HepG2 (cell line): ENCODE measurements around the gene C2CD4A. TPM values are rescaled to one million over a fixed set of nuclear protein-coding genes. Genes with fewer than 3 reads are reported as not detected.

Experiments used
- ATAC-seq: fragments of 200-7000 bp; cut with Tn5 transposase; 3 replicates; pipeline ENCODE4 v1.9.1; 2020; ENCODE audit warnings: mild to moderate bottlenecking, moderate library complexity
- BruUV-seq: library from RNA; stranded (reverse); fragments of 400-500 nt; replicated peaks from 2 replicates; lab custom pipeline; 2021; lab: Mats Ljungman, UMichigan
- CTCF ChIA-PET: fragments of 300-600 bp; formaldehyde crosslinking; extraction: SDS; loops from one replicate; lab custom pipeline; 2021; ENCODE audit warnings: low total read pairs, inconsistent platforms, low intra/inter-chr PET ratio; lab: Yijun Ruan, JAX
- POLR2A ChIA-PET: fragments of 350-600 bp; sonication (Branson Sonifier 250); formaldehyde crosslinking; loops from one replicate; lab custom pipeline; 2020; ENCODE audit warnings: antibody characterized with exemption, inconsistent platforms; lab: Yijun Ruan, JAX
- DNase-seq: peaks from one replicate; pipeline ENCODE4 v3.0.0-alpha.2; 2015; ENCODE audit warnings: low spot score
- FAIRE-seq: peaks from 3 replicates; lab custom pipeline; 2011; peaks lifted over from hg19 to GRCh38; lab: Jason Lieb, UNC
- H2AFZ ChIP-seq: one replicate; pipeline ENCODE4 v1.6.1; 2011; ENCODE audit warnings: low read length, inconsistent platforms
- H3K27ac ChIP-seq: fragments of 300-600 bp; 3 replicates; pipeline ENCODE4 v1.8.0; 2011; ENCODE audit warnings: mixed run types, mild to moderate bottlenecking, mixed read lengths, low read length, inconsistent platforms; ENCODE audit not compliant: insufficient read depth; ENCODE audit errors: extremely low read length
- H3K27me3 ChIP-seq, 2 experiments: fragments of 200-600 bp in 1 of 2; 2 replicates in 1 of 2; 3 replicates in 1 of 2; pipeline versions ENCODE4 v1.6.0 to v1.8.0; 2011; ENCODE audit warnings: low read length in 2 of 2, mild to moderate bottlenecking in 2 of 2, moderate library complexity in 2 of 2, inconsistent platforms in 1 of 2; ENCODE audit not compliant: insufficient read depth in 2 of 2, control insufficient read depth in 1 of 2
- H3K36me3 ChIP-seq, 2 experiments: fragments of 200-600 bp in 1 of 2; replicated peaks in 1 of 2; 2 replicates in 1 of 2; 3 replicates in 1 of 2; pipeline versions ENCODE4 v1.5.1 to v1.8.0; 2011; ENCODE audit warnings: low read length in 2 of 2, inconsistent platforms in 1 of 2; ENCODE audit not compliant: insufficient read depth in 2 of 2, control insufficient read depth in 1 of 2
- H3K4me1 ChIP-seq: 2 replicates; pipeline ENCODE4 v1.5.1; 2012; ENCODE audit warnings: low read length, inconsistent platforms; ENCODE audit not compliant: insufficient read depth
- H3K4me2 ChIP-seq: 2 replicates; pipeline ENCODE4 v1.6.0; 2011; ENCODE audit warnings: low read depth, low read length, inconsistent platforms
- H3K4me3 ChIP-seq, 3 experiments: fragments of 200-600 bp in 1 of 3; sonication (generic), shearing (Covaris generic) in 1 of 3; replicated peaks in 1 of 3; 2 replicates each; pipeline ENCODE4 v1.5.1; 2011 to 2016; ENCODE audit warnings: low read length in 3 of 3, inconsistent platforms in 2 of 3, low read depth in 2 of 3, mild to moderate bottlenecking in 2 of 3, control low read depth in 1 of 3, mixed read lengths in 1 of 3; ENCODE audit not compliant: insufficient read depth in 1 of 3
- H3K79me2 ChIP-seq: one replicate; pipeline ENCODE4 v1.6.1; 2011; ENCODE audit warnings: low read length, inconsistent platforms; ENCODE audit not compliant: insufficient read depth
- H3K9ac ChIP-seq: 2 replicates; pipeline ENCODE4 v1.6.0; 2011; ENCODE audit warnings: mild to moderate bottlenecking, low read depth, low read length, inconsistent platforms; ENCODE audit not compliant: insufficient read depth
- H3K9me3 ChIP-seq: 2 replicates; pipeline ENCODE4 v1.5.1; 2012; ENCODE audit warnings: mild to moderate bottlenecking, low read length
- H4K20me1 ChIP-seq: 2 replicates; pipeline ENCODE4 v1.6.0; 2011; ENCODE audit warnings: inconsistent platforms, mild to moderate bottlenecking, low read length, moderate library complexity; ENCODE audit not compliant: insufficient read depth
- BRD4 ChIP-seq: sonication (generic); formaldehyde crosslinking; IDR thresholded peaks from 2 replicates; pipeline ENCODE4 v1.4.0; 2020; ENCODE audit warnings: missing genetic modification reagents
- CEBPB ChIP-seq: IDR thresholded peaks from 2 replicates; pipeline ENCODE4 v1.6.1; 2011; ENCODE audit warnings: low read depth, low read length, improper control_type of control experiment, borderline replicate concordance
- CEBPG ChIP-seq: IDR thresholded peaks from 2 replicates; pipeline ENCODE4 v1.6.1; 2016
- FLYWCH1 ChIP-seq: sonication (generic); formaldehyde crosslinking; IDR thresholded peaks from 2 replicates; pipeline ENCODE4 v1.8.1; 2023; ENCODE audit warnings: mild to moderate bottlenecking, missing genetic modification reagents
- HOXA3 ChIP-seq: sonication (generic); formaldehyde crosslinking; IDR thresholded peaks from 2 replicates; pipeline ENCODE4 v1.5.0; 2020; ENCODE audit warnings: missing genetic modification reagents
- KMT2B ChIP-seq: IDR thresholded peaks from 2 replicates; pipeline ENCODE4 v1.6.1; 2016; ENCODE audit warnings: missing genetic modification reagents, missing compliant biosample characterization
- MAZ ChIP-seq, 2 experiments: sonication (generic) in 1 of 2; formaldehyde crosslinking in 1 of 2; IDR thresholded peaks; 2 replicates each; pipeline versions ENCODE4 v1.5.0 to v1.6.1; 2012 to 2020; ENCODE audit warnings: low read depth in 2 of 2, mild to moderate bottlenecking in 2 of 2, borderline replicate concordance in 1 of 2, improper control_type of control experiment in 1 of 2, low read length in 1 of 2, missing genetic modification reagents in 1 of 2, moderate library complexity in 1 of 2
- ZFP82 ChIP-seq: sonication (generic); formaldehyde crosslinking; IDR thresholded peaks from 2 replicates; pipeline ENCODE4 v1.5.1; 2020; ENCODE audit warnings: mild to moderate bottlenecking, missing genetic modification reagents, borderline replicate concordance
- ZNF12 ChIP-seq: sonication (generic); formaldehyde crosslinking; IDR thresholded peaks from 2 replicates; pipeline ENCODE4 v1.5.0; 2020; ENCODE audit warnings: missing genetic modification reagents
- ZNF451 ChIP-seq: sonication (generic); formaldehyde crosslinking; IDR thresholded peaks from 2 replicates; pipeline ENCODE4 v1.5.0; 2020; ENCODE audit warnings: mild to moderate bottlenecking, missing genetic modification reagents
- ZNF629 ChIP-seq: sonication (generic); formaldehyde crosslinking; conservative IDR thresholded peaks from 2 replicates; pipeline ENCODE4 v1.5.0; 2020; ENCODE audit warnings: missing genetic modification reagents
- ZSCAN25 ChIP-seq: sonication (generic); formaldehyde crosslinking; IDR thresholded peaks from 2 replicates; pipeline ENCODE4 v1.8.0; 2022; ENCODE audit warnings: mild to moderate bottlenecking, missing genetic modification reagents
- WGBS: methylation state at CpG from one replicate; pipeline ENCODE4 v1.1.6; 2017; ENCODE audit warnings: low lambda C conversion rate; 5-methylcytosine and 5-hydroxymethylcytosine counted together
- in situ Hi-C: cut with HindIII; loops from 2 replicates; pipeline ENCODE4 v1.10.0; 2017; ENCODE audit warnings: low pct_unique_long_range_greater_than_20kb; ENCODE audit not compliant: extremely low pct_ligation_motif_present
- intact Hi-C: fragments of 100-400 bp; cut with micrococcal nuclease; formaldehyde crosslinking; loops from one replicate; pipeline ENCODE4 v1.10.0; 2022; ENCODE audit not compliant: unreplicated experiment
- polyA plus RNA-seq, 8 experiments: library from polyadenylated mRNA; depleted of rRNA in 3 of 8; stranded (reverse) in 7 of 8; unstranded in 1 of 8; fragments of >200 nt; fragmentation: Illumina TruSeq in 4 of 8; extraction: Trizol in 4 of 8; gene quantifications; 2 replicates each; pipeline versions ENCODE4 v1.2.1 to v1.2.3, GENCODE V29; 2011 to 2016; ENCODE audit warnings: low read depth in 4 of 8, missing spikeins in 1 of 8, mixed read lengths in 1 of 8; ENCODE audit not compliant: insufficient read depth in 1 of 8
- total RNA-seq, 5 experiments: library from RNA; depleted of rRNA; stranded (reverse); fragments of >200 nt; fragmentation: Illumina TruSeq; extraction: Trizol; gene quantifications; 2 replicates each; pipeline ENCODE4 v1.2.3, GENCODE V29; 2016; ENCODE audit warnings: low read depth in 1 of 5
- TF ChIP-seq, protein P1 (sequence below): sonication (generic); formaldehyde crosslinking; IDR thresholded peaks from 2 replicates; pipeline ENCODE4 v1.4.0; 2020; ENCODE audit warnings: mild to moderate bottlenecking, missing genetic modification reagents
- TF ChIP-seq, protein P2 (sequence below): sonication (generic); formaldehyde crosslinking; IDR thresholded peaks from 2 replicates; pipeline ENCODE4 v1.5.1; 2020; ENCODE audit warnings: mild to moderate bottlenecking, missing genetic modification reagents, borderline replicate concordance
- TF ChIP-seq, protein P3 (sequence below): sonication (generic); formaldehyde crosslinking; IDR thresholded peaks from 2 replicates; pipeline ENCODE4 v1.8.0; 2022; ENCODE audit warnings: missing genetic modification reagents, mild to moderate bottlenecking, moderate library complexity, borderline replicate concordance
- TF ChIP-seq, protein P4 (sequence below): sonication (generic); formaldehyde crosslinking; IDR thresholded peaks from 2 replicates; pipeline ENCODE4 v1.4.0; 2020; ENCODE audit warnings: missing genetic modification reagents

The C2CD4A gene
- total and polyA plus RNA-seq, 2 of the 13 experiments (the other 11 are each of a cell fraction or from before 2014, with no cell fraction given) = 0.20 TPM; not detected in 1

DNA sequence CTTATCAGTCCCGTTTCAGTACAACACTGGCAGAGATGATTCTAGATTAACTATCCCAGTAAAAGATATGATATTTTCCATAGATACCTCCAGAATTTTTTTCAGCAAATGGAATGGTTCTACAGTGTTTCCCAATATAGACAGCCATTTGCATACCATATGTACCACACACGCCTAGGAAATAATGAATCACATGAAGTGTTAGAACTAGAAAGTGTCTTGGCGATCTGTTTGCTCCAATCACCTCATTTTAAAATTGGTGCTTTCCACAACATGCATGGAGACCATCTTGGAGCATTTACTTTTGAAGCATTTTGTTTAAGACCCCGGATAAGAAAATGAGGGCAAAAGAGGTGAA is 2.0 kb downstream of the C2CD4A start (continued):
- 0 out of 2 replicates have a peak, but pooled peaks have one; percentile 2 for TF ChIP-seq KMT2B
- TF ChIP-seq, protein P1, sequence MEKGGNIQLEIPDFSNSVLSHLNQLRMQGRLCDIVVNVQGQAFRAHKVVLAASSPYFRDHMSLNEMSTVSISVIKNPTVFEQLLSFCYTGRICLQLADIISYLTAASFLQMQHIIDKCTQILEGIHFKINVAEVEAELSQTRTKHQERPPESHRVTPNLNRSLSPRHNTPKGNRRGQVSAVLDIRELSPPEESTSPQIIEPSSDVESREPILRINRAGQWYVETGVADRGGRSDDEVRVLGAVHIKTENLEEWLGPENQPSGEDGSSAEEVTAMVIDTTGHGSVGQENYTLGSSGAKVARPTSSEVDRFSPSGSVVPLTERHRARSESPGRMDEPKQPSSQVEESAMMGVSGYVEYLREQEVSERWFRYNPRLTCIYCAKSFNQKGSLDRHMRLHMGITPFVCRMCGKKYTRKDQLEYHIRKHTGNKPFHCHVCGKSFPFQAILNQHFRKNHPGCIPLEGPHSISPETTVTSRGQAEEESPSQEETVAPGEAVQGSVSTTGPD (CRISPR knock-in tag) = no peak
- TF ChIP-seq ZNF451 (CRISPR knock-in tag) = no peak
- no peak for TF ChIP-seq MAZ (IDR thresholded peaks at IDR 0.05; ENCODE audit: borderline replicate concordance, low read depth, low read length)
- TF ChIP-seq MAZ (CRISPR knock-in tag; IDR thresholded peaks at IDR 0.05; ENCODE audit: low read depth) = 0 out of 2 replicates have a peak, but pooled peaks have one; percentile 14
- TF ChIP-seq, protein P2, sequence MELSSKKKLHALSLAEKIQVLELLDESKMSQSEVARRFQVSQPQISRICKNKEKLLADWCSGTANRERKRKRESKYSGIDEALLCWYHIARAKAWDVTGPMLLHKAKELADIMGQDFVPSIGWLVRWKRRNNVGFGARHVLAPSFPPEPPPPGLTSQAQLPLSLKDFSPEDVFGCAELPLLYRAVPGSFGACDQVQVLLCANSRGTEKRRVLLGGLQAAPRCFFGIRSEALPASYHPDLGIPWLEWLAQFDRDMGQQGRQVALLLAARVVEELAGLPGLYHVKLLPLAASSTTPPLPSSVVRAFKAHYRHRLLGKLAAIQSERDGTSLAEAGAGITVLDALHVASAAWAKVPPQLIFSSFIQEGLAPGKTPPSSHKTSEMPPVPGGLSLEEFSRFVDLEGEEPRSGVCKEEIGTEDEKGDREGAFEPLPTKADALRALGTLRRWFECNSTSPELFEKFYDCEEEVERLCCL = no peak
- no peak for TF ChIP-seq HOXA3 (CRISPR knock-in tag)
- TF ChIP-seq, all 625 proteins: peak for 7

DNA sequence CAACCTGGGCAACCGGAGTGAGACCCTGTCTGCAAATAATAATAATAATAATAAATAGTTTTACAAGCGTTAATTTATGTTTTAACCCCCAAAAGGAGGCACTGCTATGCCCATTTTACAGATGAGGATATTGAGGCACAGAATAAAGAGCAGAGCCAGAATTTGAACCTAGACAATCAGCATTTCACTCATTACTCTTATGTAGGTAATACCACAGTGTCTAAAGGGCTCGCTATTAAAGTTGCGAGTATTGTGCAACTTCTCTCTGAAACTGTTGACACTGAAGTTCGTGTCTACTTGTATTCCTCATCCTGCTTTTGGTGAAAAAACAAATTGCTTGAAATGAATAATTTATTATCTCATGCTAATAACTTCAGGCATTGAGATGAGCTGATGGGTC is 2.8 kb downstream of the C2CD4A start:
- no peak for DNase-seq
- ChIA-PET CTCF (no interaction called here), POLR2A (no interaction called here)
- FAIRE-seq = no peak
- no peak overlapping the region for H2AFZ ChIP-seq
- H3K9me3 ChIP-seq = no peaks in the 10 kb centered on the region
- H3K4me2 ChIP-seq = peak overlapping the region; percentile 81; the same call in 1 of the 2 replicates
- no TSS peak for BruUV-seq
- no peaks in the 10 kb centered on the region; the same call in 1 of the 2 replicates for H4K20me1 ChIP-seq
- in situ Hi-C loops (loop anchor here (5.0 kb wide), 1 partner anchor 197 kb away; no protein-coding TSS in a partner anchor), intact Hi-C loops (no loop called here)
- no peak overlapping the region for H3K27ac ChIP-seq
- H3K4me3 ChIP-seq = peak overlapping the region in 1 of 3 experiments; percentile 75; a peak in 1 of 6 replicates
- peaks cover 34% of the 10 kb centered on the region for H3K4me1 ChIP-seq
- no peaks in the 10 kb centered on the region for H3K79me2 ChIP-seq
- no peak overlapping the region for H3K9ac ChIP-seq
- H3K36me3 ChIP-seq = no peaks in the 10 kb centered on the region
- WGBS = 28% methylated on average over 5 of the region's 5 CpGs
- ATAC-seq = no peak
- H3K27me3 ChIP-seq = peaks cover 0 to 7% of the 10 kb centered on the region in 2 experiments; a peak in 1 of 5 replicates
- TF ChIP-seq ZSCAN25 (CRISPR knock-in tag) (no peak), CEBPB (peak; percentile 93), FLYWCH1 (CRISPR knock-in tag) (no peak), ZNF12 (CRISPR knock-in tag) (no peak), BRD4 (CRISPR knock-in tag) (no peak), CEBPG (CRISPR knock-in tag) (peak; percentile 79), ZNF629 (CRISPR knock-in tag) (peak; percentile 88), ZFP82 (CRISPR knock-in tag) (no peak)
- TF ChIP-seq, protein P3, sequence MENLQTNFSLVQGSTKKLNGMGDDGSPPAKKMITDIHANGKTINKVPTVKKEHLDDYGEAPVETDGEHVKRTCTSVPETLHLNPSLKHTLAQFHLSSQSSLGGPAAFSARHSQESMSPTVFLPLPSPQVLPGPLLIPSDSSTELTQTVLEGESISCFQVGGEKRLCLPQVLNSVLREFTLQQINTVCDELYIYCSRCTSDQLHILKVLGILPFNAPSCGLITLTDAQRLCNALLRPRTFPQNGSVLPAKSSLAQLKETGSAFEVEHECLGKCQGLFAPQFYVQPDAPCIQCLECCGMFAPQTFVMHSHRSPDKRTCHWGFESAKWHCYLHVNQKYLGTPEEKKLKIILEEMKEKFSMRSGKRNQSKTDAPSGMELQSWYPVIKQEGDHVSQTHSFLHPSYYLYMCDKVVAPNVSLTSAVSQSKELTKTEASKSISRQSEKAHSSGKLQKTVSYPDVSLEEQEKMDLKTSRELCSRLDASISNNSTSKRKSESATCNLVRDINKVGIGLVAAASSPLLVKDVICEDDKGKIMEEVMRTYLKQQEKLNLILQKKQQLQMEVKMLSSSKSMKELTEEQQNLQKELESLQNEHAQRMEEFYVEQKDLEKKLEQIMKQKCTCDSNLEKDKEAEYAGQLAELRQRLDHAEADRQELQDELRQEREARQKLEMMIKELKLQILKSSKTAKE (CRISPR knock-in tag) = no peak
- TF ChIP-seq, protein P4, sequence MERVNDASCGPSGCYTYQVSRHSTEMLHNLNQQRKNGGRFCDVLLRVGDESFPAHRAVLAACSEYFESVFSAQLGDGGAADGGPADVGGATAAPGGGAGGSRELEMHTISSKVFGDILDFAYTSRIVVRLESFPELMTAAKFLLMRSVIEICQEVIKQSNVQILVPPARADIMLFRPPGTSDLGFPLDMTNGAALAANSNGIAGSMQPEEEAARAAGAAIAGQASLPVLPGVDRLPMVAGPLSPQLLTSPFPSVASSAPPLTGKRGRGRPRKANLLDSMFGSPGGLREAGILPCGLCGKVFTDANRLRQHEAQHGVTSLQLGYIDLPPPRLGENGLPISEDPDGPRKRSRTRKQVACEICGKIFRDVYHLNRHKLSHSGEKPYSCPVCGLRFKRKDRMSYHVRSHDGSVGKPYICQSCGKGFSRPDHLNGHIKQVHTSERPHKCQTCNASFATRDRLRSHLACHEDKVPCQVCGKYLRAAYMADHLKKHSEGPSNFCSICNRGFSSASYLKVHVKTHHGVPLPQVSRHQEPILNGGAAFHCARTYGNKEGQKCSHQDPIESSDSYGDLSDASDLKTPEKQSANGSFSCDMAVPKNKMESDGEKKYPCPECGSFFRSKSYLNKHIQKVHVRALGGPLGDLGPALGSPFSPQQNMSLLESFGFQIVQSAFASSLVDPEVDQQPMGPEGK (CRISPR knock-in tag) = no peak
